HG03135 (cell line): ENCODE results near the gene UBN2.
"Not testable (repeated sequence)": the region's sequence is repeated elsewhere in the genome, so short reads cannot be mapped to it uniquely, and the experiment has no call there.

Experiments
- ATAC-seq: cut with Tn5 transposase; IDR thresholded peaks from one replicate; pipeline ENCODE4 v1.9.1; 2021; ENCODE audit warnings: mild to moderate bottlenecking, moderate library complexity; ENCODE audit not compliant: unreplicated experiment

The UBN2 gene

GRCh38 chr7:139230774-139231512 lies at the start of gene UBN2:
TSS of gene UBN2 (plus strand) at chr7:139231237. CDS start at chr7:139231485, 248 bp downstream.
- ATAC-seq: peak; percentile 96

- ATAC-seq: no peak
Observed at GRCh38 chr7:139181404-139181803, 49.6 kb upstream of the UBN2 start.

GRCh38 chr7:139182363-139182762 lies 48.7 kb upstream of the UBN2 start:
- no peak for ATAC-seq

- no peak for ATAC-seq
Observed at GRCh38 chr7:139183251-139183650, 47.8 kb upstream of the UBN2 start.

GRCh38 chr7:139183878-139184338 lies 47.1 kb upstream of the UBN2 start:
- no peak for ATAC-seq

- no peak for ATAC-seq
Observed at GRCh38 chr7:139186146-139186545, 44.9 kb upstream of the UBN2 start.

- ATAC-seq: no peak
Observed at GRCh38 chr7:139189357-139189756, 41.7 kb upstream of the UBN2 start.

- ATAC-seq: no peak
Observed at GRCh38 chr7:139192014-139192706, 38.9 kb upstream of the UBN2 start.

- ATAC-seq: no peak
Observed at GRCh38 chr7:139200382-139200781, 30.7 kb upstream of the UBN2 start.

GRCh38 chr7:139203992-139204391 lies 27.0 kb upstream of the UBN2 start:
- ATAC-seq: no peak

- ATAC-seq: no peak
Observed at GRCh38 chr7:139205843-139206242, 25.2 kb upstream of the UBN2 start.

- no peak for ATAC-seq
Observed at GRCh38 chr7:139212133-139212532, 18.9 kb upstream of the UBN2 start.

GRCh38 chr7:139213489-139213888 lies 17.5 kb upstream of the UBN2 start:
- ATAC-seq: not testable (repeated sequence)

- ATAC-seq: no peak
Observed at GRCh38 chr7:139218173-139218572, 12.9 kb upstream of the UBN2 start.

- ATAC-seq: no peak
Observed at GRCh38 chr7:139224219-139224618, 6.8 kb upstream of the UBN2 start.

- ATAC-seq: not testable (repeated sequence)
Observed at GRCh38 chr7:139224836-139225235, 6.2 kb upstream of the UBN2 start.

GRCh38 chr7:139225286-139226157 lies 5.5 kb upstream of the UBN2 start:
- not testable (repeated sequence) for ATAC-seq

- not testable (repeated sequence) for ATAC-seq
Observed at GRCh38 chr7:139226158-139226515, 4.9 kb upstream of the UBN2 start.

- not testable (repeated sequence) for ATAC-seq
Observed at GRCh38 chr7:139226988-139227488, 4.0 kb upstream of the UBN2 start.

- no peak for ATAC-seq
Observed at GRCh38 chr7:139230023-139230422, 1.0 kb upstream of the UBN2 start.

GRCh38 chr7:139230484-139230773 lies 608 bp upstream of the UBN2 start:
- ATAC-seq: no peak
